Posterior cingulate gyrus (tissue), 11 donors: ENCODE data around the gene KRTAP10-12.

Source experiments
- DNase-seq, 10 donors: peaks; one replicate each; pipeline versions ENCODE4 v3.0.0 to v3.0.0-alpha.2; 2020 to 2021; ENCODE audit warnings: mixed read lengths in 3 of 10
- intact Hi-C: fragments of 100-400 bp; cut with DNase I; formaldehyde crosslinking; loops from one replicate; pipeline ENCODE4 v1.15.1; 2023

KRTAP10-12 gene

DNA sequence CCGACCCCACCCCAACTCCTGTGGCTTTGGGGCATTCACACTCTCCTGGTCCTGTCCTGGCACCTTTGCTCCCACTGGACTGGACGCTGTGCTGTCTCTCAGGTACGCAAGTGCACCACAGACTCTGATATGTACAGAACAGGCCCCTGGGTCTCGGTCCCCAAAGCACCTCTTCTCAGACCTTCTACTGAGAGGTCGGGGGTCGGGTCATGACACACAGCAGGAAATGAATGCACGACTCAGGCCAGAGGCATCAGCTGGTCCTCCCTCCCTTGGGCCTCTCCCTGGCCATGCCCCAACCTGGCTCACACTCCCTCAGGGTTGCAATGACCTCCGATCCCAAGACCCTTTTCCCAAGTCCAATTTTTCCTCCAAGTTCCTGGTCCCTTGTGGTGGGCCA is 1.8 kb upstream of the KRTAP10-12 start:
- DNase-seq = no peak

DNA sequence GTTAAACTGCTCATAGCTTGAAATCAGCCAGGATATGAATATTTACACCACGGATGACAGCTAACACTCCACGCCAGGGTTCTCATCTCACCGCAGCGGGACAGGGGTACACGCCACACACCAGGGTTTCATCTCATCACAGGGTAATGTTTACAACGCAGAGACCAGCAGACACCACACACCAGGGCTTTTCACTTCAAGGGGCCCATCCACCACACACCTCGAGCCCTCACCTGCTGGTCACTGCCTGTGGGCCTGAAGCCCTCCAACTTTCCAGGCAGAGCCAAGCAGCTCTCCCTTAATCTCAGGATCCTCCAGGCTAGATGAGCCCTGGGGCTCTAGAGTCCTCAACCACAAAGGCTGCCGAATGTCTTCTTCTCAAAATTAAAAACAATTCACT is 1.3 kb upstream of the KRTAP10-12 start:
- intact Hi-C loops = no loop called here
- no peak for DNase-seq

More for the DNA sequence above, 1.8 kb upstream of the KRTAP10-12 start:
- intact Hi-C loops = no loop called here

GRCh38 chr21:44696572-44696971 is 400 bp upstream of the KRTAP10-12 start:
- intact Hi-C loops = no loop called here
- no peak for DNase-seq

DNA sequence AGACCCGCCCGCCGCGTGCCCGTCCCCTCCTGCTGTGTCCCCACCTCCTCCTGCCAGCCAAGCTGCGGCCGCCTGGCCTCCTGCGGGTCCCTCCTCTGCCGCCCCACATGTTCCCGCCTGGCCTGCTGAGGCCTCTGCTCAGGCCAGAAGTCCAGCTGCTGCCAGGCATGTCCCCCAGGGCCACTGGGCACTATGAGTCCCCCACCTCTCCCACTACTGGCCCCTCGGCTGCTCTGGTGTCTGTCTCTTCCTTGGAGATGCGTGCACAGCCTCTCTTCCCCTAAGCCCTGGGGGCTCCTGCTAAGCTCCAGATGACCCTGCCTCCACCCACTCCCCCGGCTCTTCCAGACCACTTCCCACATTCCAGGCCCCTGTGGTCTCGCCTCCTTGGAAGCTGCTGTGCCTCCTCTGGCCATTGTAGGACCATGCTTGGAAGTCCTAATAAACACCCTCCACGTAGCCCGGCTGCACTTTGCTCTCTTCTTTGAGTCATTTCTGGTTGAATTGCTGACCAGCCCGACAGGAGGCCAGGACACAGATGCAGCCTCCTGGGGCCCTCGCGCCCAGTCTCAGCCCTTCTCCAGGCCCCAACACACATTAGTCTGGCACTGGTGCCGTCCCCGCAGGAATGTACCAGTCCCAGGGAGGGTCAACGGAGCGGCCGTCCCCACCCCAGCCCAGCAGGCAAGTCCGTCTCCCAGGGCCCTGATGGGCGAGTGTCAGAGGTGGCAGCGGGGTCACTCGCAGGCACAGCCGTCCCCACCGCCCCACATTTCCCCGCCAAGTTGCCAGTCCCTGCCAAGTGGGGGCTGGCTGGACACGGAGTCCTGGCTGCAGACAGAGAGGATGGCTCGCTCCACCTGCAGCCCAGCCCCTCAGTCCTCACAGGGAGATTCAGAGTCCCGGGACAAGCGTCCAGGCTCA is 1.1 kb downstream of the KRTAP10-12 start:
- intact Hi-C loops = no loop called here
- DNase-seq = peak in 1 of 10 donors; percentile 73

DNA sequence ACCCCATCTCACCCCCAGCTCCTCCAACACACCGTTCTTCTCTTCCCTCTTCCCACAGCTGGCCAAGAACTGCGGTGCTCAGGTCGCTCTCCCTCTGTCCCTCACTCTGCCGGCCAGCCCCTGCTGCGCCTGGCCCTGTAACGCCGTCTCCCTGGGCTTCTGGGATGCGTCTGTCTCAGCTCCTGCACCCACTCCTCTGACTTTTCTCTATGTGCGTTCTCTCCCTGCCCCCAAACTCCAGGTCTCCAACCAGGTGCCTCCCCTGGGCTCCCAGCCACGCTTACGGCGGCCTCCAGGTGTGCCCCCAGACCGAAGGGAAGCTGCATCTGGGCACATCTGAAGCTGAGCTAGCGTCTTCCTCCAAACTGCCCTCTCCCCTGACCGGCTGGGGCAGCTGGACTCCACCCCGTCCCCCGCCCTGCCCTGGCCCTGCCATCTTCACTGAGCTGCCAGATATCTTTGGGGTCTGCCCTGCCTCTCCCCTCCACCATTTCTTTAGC is 2.6 kb downstream of the KRTAP10-12 start:
- DNase-seq = peak in 1 of 10 donors; percentile 65
- intact Hi-C loops = loop anchor here (10.0 kb wide), 1 partner anchor 635 kb away; no protein-coding TSS in a partner anchor

- DNase-seq = peak in 1 of 10 donors; percentile 12
These were observed 3.4 kb downstream of the KRTAP10-12 start for GRCh38 chr21:44700101-44701022.

DNA sequence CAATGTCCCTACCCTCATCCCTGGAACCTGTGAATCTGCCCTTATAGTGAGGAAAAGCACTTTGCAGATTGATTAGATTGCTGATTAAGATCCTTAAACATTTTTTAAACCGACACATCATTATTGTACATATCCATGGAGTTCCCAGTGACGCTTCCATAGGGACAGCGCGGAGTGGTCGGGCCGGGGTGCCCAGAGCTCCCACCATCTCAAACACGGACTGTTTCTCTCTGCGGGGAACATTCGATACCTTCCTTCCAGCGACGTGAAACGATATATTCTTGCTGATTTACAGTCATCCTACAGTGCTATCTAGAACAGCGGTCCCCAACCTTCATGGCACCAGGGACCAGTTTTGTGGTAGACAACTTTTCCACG is 4.0 kb downstream of the KRTAP10-12 start:
- intact Hi-C loops = loop anchor here (10.0 kb wide), 1 partner anchor 634 kb away; no protein-coding TSS in a partner anchor
- DNase-seq = peak in 1 of 10 donors; percentile 29

More at GRCh38 chr21:44700101-44701022, 3.4 kb downstream of the KRTAP10-12 start:
- intact Hi-C loops = loop anchor here (10.0 kb wide), 1 partner anchor 634 kb away; no protein-coding TSS in a partner anchor

- peak in 1 of 10 donors; percentile 45 for DNase-seq
- intact Hi-C loops = loop anchor here (10.0 kb wide), 1 partner anchor 633 kb away; no protein-coding TSS in a partner anchor
These were observed 4.6 kb downstream of the KRTAP10-12 start for GRCh38 chr21:44701541-44701940.

DNA sequence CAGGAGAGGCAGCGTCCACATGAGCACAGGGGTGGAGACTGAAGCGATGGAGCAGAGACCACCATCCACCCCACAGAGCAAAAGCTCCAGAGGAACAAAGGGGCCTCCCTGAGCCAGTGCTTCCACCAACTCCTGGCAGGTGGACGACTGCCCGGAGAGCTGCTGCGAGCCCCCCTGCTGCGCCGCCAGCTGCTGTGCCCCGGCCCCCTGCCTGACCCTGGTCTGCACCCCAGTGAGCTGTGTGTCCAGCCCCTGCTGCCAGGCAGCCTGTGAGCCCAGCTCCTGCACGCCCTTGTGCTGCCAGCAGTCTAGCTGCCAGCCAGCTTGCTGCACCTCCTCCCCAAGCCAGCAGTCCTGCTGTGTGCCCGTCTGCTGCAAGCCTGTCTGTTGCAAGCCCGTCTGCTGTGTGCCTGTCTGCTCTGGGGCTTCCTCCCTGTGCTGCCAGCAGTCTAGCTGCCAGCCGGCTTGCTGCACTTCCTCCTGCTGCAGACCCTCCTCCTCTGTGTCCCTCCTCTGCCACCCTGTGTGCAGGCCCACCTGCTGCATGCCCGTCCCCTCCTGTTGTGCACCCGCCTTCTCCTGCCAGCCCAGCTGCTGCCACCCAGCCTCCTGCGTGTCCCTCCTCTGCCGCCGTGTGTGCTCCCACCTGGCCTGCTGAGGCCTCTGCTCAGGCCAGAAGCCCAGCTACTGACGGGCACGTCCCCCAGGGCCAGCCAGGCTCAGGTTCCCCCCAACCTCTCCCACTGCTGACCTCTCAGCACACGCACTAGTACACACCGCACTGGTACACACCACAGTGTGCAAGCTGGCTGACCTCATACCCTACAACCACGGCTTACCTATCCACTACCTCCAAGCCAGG is 5.4 kb downstream of the KRTAP10-12 start:
- DNase-seq = peak in 1 of 10 donors; percentile 51

DNA sequence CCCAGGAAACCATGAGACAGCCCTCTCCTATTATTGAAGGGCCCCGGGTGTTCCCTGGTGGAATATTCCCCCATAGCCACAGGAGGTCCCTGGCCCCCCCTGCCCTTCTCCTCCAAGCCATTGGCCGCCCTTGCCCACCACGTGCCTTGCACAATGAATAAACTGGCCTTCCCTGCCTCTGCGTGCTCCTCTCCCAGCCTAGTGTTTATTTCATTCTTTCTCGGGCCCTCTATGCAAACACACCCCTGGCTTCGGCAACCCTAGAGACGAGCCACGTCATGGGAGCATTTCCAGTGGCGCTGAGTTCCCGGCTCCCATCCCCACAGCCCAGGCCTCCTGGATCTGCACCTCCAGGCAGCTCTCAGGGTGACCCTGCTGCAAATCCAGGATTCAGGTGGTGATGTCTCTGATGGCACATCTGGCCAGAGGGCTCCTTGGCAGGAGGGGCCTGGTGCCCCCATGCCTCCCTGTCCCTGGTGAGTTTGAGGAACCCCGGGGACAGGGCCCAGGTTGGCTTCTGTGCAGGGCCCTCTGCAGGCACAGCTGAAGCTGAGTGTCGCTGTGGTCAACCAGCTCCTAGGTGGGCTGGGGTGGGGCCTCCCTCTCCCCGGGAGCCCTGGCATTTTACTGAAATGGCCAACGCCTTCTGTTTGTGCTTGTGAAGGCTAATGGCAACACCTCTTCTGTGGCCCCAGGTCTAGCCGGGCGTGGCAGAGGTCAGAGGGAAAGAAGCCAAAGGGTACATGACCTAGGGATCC is 6.2 kb downstream of the KRTAP10-12 start:
- intact Hi-C loops = loop anchor here (10.0 kb wide), 1 partner anchor 632 kb away; no protein-coding TSS in a partner anchor
- peak in 1 of 10 donors; percentile 78 for DNase-seq

More for the DNA sequence above, 5.4 kb downstream of the KRTAP10-12 start:
- intact Hi-C loops = loop anchor here (10.0 kb wide), 1 partner anchor 632 kb away; no protein-coding TSS in a partner anchor

DNA sequence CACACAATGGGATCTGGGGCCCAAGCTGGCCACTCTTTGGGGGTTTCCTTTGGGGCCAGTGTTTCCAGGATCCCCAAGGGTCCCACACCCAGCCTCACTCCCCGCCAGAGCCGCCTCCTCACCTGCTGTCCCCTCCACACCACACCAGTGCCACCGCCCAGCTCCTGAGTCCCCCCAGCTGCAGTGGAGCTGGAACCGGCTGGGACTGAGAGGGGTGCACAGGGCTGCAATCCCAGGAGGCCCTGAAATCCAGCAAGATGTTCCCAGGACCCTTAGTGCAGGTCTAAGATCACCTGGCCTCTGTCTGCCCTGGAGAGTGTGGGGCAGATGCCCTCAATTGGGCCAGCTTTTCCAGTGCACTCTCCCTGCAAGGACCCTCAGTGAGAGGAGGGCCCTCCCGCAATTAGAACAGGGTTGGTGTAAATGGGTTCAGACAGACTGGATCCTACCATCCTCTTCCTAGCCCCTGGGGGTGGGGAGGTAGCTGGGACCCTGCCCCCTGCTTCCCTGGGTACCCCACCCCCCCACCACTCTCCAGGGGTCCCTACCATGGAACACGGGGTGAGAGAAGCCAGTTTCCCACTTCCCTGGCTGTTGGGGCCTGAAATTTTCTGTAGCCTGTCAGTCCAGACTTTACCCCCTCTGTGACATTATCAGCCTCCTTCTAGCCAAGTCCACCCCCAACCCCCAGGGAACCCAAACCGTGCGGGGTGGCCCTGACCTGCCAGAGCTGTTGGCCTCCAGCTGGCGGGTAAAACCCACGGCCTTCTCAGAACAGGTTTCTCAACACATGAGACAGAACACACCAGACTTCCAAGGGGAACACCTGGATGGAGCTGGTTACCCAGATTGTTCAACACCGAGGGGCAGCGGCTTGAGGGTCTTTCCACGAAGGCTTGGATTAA is 7.0 kb downstream of the KRTAP10-12 start:
- peak in 1 of 10 donors; percentile 59 for DNase-seq
- intact Hi-C loops = loop anchor here (10.0 kb wide), 1 partner anchor 631 kb away; no protein-coding TSS in a partner anchor

DNA sequence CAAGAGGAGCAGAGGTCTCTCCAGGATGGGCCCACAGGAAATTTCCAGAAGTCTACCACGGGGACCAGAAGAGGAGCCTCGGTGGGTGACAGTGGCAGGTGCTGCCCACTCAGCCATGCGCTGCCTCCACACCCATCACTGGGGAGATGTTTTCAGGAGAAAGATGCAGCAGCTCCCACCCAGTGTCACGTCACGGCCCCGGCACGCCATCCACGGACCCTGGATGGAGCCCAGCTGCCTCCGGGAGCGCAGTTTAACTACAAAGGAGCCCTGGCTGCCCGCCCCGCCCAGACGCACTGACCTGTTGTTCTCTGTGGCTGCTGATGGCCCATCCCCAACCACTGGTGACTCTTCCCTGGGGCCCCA is 7.6 kb downstream of the KRTAP10-12 start:
- intact Hi-C loops = loop anchor here (10.0 kb wide), 1 partner anchor 630 kb away; no protein-coding TSS in a partner anchor
- DNase-seq = peak in 1 of 10 donors; percentile 69

- intact Hi-C loops = loop anchor here (10.0 kb wide), 1 partner anchor 629 kb away; no protein-coding TSS in a partner anchor
- DNase-seq = peak in 1 of 10 donors; percentile 73
These were observed 9.2 kb downstream of the KRTAP10-12 start for GRCh38 chr21:44706026-44706705.

DNA sequence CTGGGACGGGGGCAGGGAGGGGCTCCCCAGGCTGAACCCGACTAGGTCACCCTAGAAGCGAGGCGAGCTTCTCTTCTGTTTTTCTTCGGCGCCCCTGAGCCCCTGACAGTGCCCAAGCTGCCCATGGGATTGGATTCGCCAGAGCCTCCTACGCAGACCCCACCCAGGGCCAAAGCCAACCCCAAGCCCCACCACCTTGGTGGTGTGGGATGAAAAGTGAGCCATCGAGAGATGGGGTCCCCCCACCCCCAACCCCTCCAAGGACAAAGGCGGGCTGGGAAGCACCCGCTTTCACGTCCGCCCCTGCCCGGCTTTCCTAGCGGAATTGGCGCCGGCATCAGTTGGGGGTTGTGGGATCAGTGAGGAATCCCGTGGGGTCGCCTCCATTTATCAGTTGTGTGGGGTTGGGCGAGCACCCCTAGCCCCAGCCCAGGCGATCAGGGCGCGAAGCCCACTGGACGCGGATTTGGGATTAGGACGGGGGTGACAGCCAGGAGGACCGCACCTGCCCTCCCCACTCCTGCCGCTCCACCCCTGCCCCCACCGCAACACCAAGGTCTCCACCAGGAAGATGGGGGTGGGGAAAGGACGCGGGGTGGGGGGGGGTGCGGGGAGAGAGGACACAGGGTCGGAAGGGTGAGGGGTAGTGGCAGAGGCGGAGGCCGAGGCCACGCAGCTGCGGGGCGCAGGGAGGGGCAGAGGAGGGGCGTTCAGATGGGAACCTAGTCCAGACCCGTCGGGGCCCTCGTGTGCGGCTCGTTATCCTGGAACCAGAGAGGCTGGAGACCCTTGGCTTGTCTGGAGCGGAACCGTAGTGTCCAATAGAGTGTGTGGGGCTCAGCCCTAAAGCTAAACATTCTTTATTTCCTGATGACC is 10.0 kb downstream of the KRTAP10-12 start:
- peak in 1 of 10 donors; percentile 53 for DNase-seq

DNA sequence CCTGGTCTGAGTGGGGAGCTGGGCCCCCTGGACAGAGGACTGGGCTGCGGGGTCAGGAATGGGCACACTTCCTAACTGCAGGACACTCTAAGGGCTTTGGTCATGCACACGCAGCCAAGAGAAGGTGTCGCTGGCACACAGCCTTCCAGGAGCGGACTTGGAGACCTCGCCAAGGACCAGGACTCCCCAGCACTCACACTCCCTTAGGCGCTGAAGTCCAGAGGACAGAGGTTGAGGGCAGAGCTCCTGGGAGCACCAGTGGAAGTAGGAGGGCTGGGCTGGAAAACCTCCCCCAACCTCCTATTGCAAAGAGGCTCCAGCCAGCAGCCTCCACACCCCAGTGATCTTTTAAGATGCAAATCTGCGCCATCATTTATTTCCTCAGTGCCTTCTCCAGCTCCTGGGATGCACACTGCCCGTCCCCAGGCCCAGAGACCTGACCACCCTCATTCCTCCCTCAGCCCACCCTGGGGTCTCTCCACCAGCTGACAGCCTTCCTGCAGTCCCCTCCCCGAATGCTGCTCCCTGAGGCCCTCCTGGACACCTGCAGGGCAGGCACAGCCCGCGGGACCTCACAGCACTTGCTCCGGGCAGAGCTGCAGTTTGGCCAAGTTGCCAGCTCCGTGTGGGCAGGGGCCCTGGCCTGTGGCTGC is 11.4 kb downstream of the KRTAP10-12 start:
- peak in 1 of 10 donors; percentile 59 for DNase-seq
- intact Hi-C loops = loop anchor here (10.0 kb wide), 1 partner anchor 626 kb away; no protein-coding TSS in a partner anchor

More for the DNA sequence above, 10.0 kb downstream of the KRTAP10-12 start:
- intact Hi-C loops = loop anchor here (10.0 kb wide), 1 partner anchor 628 kb away; no protein-coding TSS in a partner anchor
